H1 (cell line): ENCODE results near the gene VAT1.

Experiments used
- KDM1A ChIP-seq: fragments of 200-600, 300-600 bp; sonication (generic); IDR thresholded peaks from 2 replicates; pipeline ENCODE4 v1.7.1; 2016; ENCODE audit warnings: mild to moderate bottlenecking, low read length, borderline replicate concordance
- RXRA ChIP-seq: IDR thresholded peaks from 2 replicates; pipeline ENCODE4 v1.6.1; 2011; ENCODE audit warnings: low read depth, mild to moderate bottlenecking, low read length, moderate library complexity; ENCODE audit not compliant: insufficient read depth
- SIN3A ChIP-seq, 2 experiments: IDR thresholded peaks in 1 of 2; conservative IDR thresholded peaks in 1 of 2; 2 replicates each; pipeline ENCODE4 v1.6.1; 2011 to 2012; ENCODE audit warnings: low read length in 2 of 2, improper control_type of control experiment in 1 of 2, low read depth in 1 of 2, mild to moderate bottlenecking in 1 of 2
- TAF1 ChIP-seq: IDR thresholded peaks from 2 replicates; pipeline ENCODE4 v1.6.1; 2011; ENCODE audit warnings: mild to moderate bottlenecking, low read depth, low read length
- YY1 ChIP-seq: IDR thresholded peaks from 2 replicates; pipeline ENCODE4 v1.6.1; 2011; ENCODE audit warnings: low read depth, mild to moderate bottlenecking, low read length
- TF ChIP-seq, protein P1 (sequence below), 3 experiments: IDR thresholded peaks; 1 replicate in 2 of 3; 2 replicates in 1 of 3; pipeline versions ENCODE4 v1.5.1 to v1.6.1; 2011; ENCODE audit warnings: low read length in 3 of 3, mild to moderate bottlenecking in 3 of 3, inconsistent platforms in 2 of 3, low read depth in 1 of 3, moderate library complexity in 1 of 3; ENCODE audit not compliant: insufficient read depth in 1 of 3; ENCODE audit errors: control extremely low read depth in 1 of 3

DNA sequence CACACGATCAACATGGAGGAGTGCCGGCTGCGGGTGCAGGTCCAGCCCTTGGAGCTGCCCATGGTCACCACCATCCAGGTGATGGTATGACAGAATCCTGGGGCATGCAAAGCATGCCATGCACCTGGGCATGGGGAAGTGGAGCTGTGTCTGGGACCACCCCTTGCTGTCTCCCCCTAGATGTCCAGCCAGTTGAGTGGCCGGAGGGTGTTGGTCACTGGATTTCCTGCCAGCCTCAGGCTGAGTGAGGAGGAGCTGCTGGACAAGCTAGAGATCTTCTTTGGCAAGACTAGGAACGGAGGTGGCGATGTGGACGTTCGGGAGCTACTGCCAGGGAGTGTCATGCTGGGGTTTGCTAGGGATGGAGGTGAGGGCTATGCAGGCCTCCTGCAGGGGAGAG lies 8.9 kb downstream of the VAT1 start:
- TF ChIP-seq KDM1A (no peak), SIN3A (conservative IDR thresholded peaks at IDR 0.05 in 1 of 2, IDR thresholded peaks at IDR 0.05 in 1 of 2; ENCODE audit: low read depth in 1 of 2, low read length in 2 of 2) (no peak), RXRA (no peak), TAF1 (no peak), YY1 (no peak)
- TF ChIP-seq, protein P1, sequence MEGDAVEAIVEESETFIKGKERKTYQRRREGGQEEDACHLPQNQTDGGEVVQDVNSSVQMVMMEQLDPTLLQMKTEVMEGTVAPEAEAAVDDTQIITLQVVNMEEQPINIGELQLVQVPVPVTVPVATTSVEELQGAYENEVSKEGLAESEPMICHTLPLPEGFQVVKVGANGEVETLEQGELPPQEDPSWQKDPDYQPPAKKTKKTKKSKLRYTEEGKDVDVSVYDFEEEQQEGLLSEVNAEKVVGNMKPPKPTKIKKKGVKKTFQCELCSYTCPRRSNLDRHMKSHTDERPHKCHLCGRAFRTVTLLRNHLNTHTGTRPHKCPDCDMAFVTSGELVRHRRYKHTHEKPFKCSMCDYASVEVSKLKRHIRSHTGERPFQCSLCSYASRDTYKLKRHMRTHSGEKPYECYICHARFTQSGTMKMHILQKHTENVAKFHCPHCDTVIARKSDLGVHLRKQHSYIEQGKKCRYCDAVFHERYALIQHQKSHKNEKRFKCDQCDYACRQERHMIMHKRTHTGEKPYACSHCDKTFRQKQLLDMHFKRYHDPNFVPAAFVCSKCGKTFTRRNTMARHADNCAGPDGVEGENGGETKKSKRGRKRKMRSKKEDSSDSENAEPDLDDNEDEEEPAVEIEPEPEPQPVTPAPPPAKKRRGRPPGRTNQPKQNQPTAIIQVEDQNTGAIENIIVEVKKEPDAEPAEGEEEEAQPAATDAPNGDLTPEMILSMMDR (IDR thresholded peaks at IDR 0.05; ENCODE audit: control extremely low read depth in 1 of 3, insufficient read depth in 1 of 3, low read depth in 1 of 3, low read length in 3 of 3), result no peak
